PC-9 (cell line): ENCODE measurements around the gene SLC39A3.

Experiments used
- EZH2 ChIP-seq: fragments of 200-600 bp; sonication (generic); IDR thresholded peaks from 2 replicates; pipeline ENCODE4 v1.8.0; 2017; ENCODE audit warnings: antibody characterized with exemption, low read depth
- TF ChIP-seq, protein P1 (sequence below): fragments of 200-600 bp; sonication (generic); conservative IDR thresholded peaks from 2 replicates; pipeline ENCODE4 v1.6.1; 2017; ENCODE audit warnings: mixed run types, antibody characterized with exemption, mild to moderate bottlenecking, moderate library complexity

DNA sequence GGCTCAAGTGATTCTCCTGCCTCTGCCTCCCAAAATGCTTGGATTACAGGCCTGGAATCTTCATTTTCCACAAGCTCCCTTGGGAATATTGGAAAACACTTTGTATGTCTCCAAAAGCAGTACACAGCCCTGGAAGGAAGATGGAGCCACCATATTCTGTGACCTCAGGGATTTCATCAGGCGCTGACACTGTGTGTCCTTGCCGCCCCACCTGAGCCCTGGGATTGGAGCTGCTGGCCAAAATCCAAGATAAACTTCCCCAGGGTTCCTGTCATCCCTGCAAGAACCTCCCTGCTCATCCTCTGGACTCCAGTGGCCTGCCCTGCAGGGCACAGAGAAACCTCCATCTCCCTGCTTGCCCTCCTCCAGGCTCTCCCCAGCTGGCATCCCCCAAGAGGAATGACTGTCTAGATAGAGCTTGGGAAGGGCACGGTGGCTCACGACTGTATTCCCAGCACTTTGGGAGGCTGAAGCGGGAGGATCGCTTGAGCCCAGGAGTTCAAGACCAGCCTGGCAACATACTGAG, 36.1 kb downstream of the SLC39A3 start:
- TF ChIP-seq, protein P1, sequence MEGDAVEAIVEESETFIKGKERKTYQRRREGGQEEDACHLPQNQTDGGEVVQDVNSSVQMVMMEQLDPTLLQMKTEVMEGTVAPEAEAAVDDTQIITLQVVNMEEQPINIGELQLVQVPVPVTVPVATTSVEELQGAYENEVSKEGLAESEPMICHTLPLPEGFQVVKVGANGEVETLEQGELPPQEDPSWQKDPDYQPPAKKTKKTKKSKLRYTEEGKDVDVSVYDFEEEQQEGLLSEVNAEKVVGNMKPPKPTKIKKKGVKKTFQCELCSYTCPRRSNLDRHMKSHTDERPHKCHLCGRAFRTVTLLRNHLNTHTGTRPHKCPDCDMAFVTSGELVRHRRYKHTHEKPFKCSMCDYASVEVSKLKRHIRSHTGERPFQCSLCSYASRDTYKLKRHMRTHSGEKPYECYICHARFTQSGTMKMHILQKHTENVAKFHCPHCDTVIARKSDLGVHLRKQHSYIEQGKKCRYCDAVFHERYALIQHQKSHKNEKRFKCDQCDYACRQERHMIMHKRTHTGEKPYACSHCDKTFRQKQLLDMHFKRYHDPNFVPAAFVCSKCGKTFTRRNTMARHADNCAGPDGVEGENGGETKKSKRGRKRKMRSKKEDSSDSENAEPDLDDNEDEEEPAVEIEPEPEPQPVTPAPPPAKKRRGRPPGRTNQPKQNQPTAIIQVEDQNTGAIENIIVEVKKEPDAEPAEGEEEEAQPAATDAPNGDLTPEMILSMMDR = no peak
- TF ChIP-seq EZH2 = no peak
